GM06990 (cell line): ENCODE data around the gene VASP.

Experiments used
- DNase-seq: peaks from one replicate; pipeline ENCODE4 v3.0.0-alpha.2; 2011; ENCODE audit not compliant: insufficient read length; ENCODE audit errors: extremely low read depth
- H3K27me3 ChIP-seq: replicated peaks from 2 replicates; pipeline ENCODE4 v1.6.0; 2011; ENCODE audit warnings: low read length; ENCODE audit not compliant: control insufficient read depth, insufficient read depth
- H3K36me3 ChIP-seq: 2 replicates; pipeline ENCODE4 v1.5.1; 2011; ENCODE audit warnings: low read length; ENCODE audit not compliant: control insufficient read depth, insufficient read depth
- H3K4me3 ChIP-seq: replicated peaks from 2 replicates; pipeline ENCODE4 v1.5.1; 2011; ENCODE audit warnings: low read depth, mild to moderate bottlenecking, control low read depth, low read length
- CTCF ChIP-seq: IDR thresholded peaks from 2 replicates; pipeline ENCODE4 v1.5.1; 2011; ENCODE audit warnings: low read length, control low read depth, mild to moderate bottlenecking, inconsistent platforms; ENCODE audit not compliant: insufficient read depth, poor library complexity, severe bottlenecking

Gene VASP

GRCh38 chr19:45464274-45464673 is 43.0 kb upstream of the VASP start:
- TF ChIP-seq CTCF: no peak
- no peaks in the 10 kb centered on the region for H3K36me3 ChIP-seq
- no peak overlapping the region for H3K4me3 ChIP-seq
- H3K27me3 ChIP-seq: no peaks in the 10 kb centered on the region
- DNase-seq: no peak

- no peak for TF ChIP-seq CTCF
- Histone ChIP-seq H3K36me3 (no peaks in the 10 kb centered on the region), H3K27me3 (no peaks in the 10 kb centered on the region), H3K4me3 (no peak overlapping the region)
- no peak for DNase-seq
Measured at GRCh38 chr19:45464852-45465441, 42.3 kb upstream of the VASP start.

- H3K4me3 ChIP-seq: peak overlapping the region; percentile 58
Measured at GRCh38 chr19:45467115-45467455, 40.2 kb upstream of the VASP start.

GRCh38 chr19:45467456-45468158 is 39.7 kb upstream of the VASP start, which contains the start of gene FOSB:
TSS of gene FOSB (plus strand) at chr19:45467996. CDS start at chr19:45468587, 591 bp downstream.
- no peaks in the 10 kb centered on the region for H3K36me3 ChIP-seq
- H3K27me3 ChIP-seq: no peaks in the 10 kb centered on the region
- peak; percentile 13 for TF ChIP-seq CTCF
- H3K4me3 ChIP-seq: peak within 1 kb of the TSS; percentile 72
- DNase-seq: peak; percentile 92

More at GRCh38 chr19:45467115-45467455, 40.2 kb upstream of the VASP start:
- H3K36me3 ChIP-seq: no peaks in the 10 kb centered on the region
- H3K27me3 ChIP-seq: no peaks in the 10 kb centered on the region
- no peak for TF ChIP-seq CTCF
- no peak for DNase-seq

GRCh38 chr19:45468159-45468651 is 39.1 kb upstream of the VASP start:
- TF ChIP-seq CTCF: no peak
- no peaks in the 10 kb centered on the region for H3K36me3 ChIP-seq
- DNase-seq: peak; percentile 48
- H3K4me3 ChIP-seq: peak overlapping the region; percentile 72
- no peaks in the 10 kb centered on the region for H3K27me3 ChIP-seq
